B cell (primary cell): Measurements from ENCODE around the gene LYPD1. TPM values are rescaled to one million over a fixed set of nuclear protein-coding genes. Genes with fewer than 3 reads are reported as not detected.

Source experiments
- ATAC-seq: fragments of 200-7000 bp; cut with Tn5 transposase; one replicate; pipeline ENCODE4 v1.10.0; 2021; ENCODE audit warnings: low read depth, mild to moderate bottlenecking, moderate number of reproducible peaks, moderate library complexity
- CTCF ChIA-PET: fragments of 350-600 bp; sonication (Branson Sonifier 250); formaldehyde crosslinking; loops from one replicate; lab custom pipeline; 2021; ENCODE audit warnings: antibody characterized with exemption, inconsistent platforms; lab: Charles Lee
- POLR2A ChIA-PET: fragments of 350-600 bp; sonication (Branson Sonifier 250); formaldehyde crosslinking; loops from one replicate; lab custom pipeline; 2021; ENCODE audit warnings: antibody characterized with exemption; lab: Charles Lee
- DNase-seq: peaks from one replicate; pipeline ENCODE4 v3.0.0; 2013
- H2AFZ ChIP-seq: 2 replicates; pipeline ENCODE4 v1.6.1; 2012; ENCODE audit warnings: mild to moderate bottlenecking, low read depth, low read length; ENCODE audit not compliant: insufficient read depth, poor library complexity, severe bottlenecking
- H3K27ac ChIP-seq, 2 donors: 1 replicate in 1 of 2; 2 replicates in 1 of 2; pipeline ENCODE4 v1.5.1; 2012 to 2013; ENCODE audit warnings: low read length in 2 of 2, mild to moderate bottlenecking in 2 of 2, moderate library complexity in 1 of 2
- H3K27me3 ChIP-seq, 4 experiments: fragments of 200-600 bp in 1 of 4; sonication (generic) in 1 of 4; replicated peaks in 1 of 4; 1 replicate in 2 of 4; 2 replicates in 2 of 4; pipeline versions ENCODE4 v1.6.1 to v1.7.0; 2013 to 2016; ENCODE audit warnings: low read length in 3 of 4, mild to moderate bottlenecking in 2 of 4, mixed read lengths in 1 of 4, moderate library complexity in 1 of 4; ENCODE audit not compliant: insufficient read depth in 4 of 4, control insufficient read depth in 3 of 4; ENCODE audit errors: control extremely low read depth in 1 of 4
- H3K36me3 ChIP-seq, 2 experiments: replicated peaks in 1 of 2; 1 replicate in 1 of 2; 2 replicates in 1 of 2; pipeline versions ENCODE4 v1.6.1 to v1.7.1; 2013; ENCODE audit warnings: low read length in 1 of 2; ENCODE audit not compliant: insufficient read depth in 2 of 2, control insufficient read depth in 1 of 2; ENCODE audit errors: control extremely low read depth in 1 of 2, extremely low read depth in 1 of 2
- H3K4me1 ChIP-seq, 2 donors: fragments of 200-600 bp in 1 of 2; sonication (generic) in 1 of 2; 1 replicate in 1 of 2; 2 replicates in 1 of 2; pipeline versions ENCODE4 v1.5.1 to v1.6.1; 2013 to 2017; ENCODE audit warnings: low read length in 2 of 2; ENCODE audit not compliant: control insufficient read depth in 2 of 2, insufficient read depth in 2 of 2
- H3K4me2 ChIP-seq: replicated peaks from 2 replicates; pipeline ENCODE3; 2012; ENCODE audit warnings: mild to moderate bottlenecking, low read depth, low read length; ENCODE audit not compliant: poor library complexity, severe bottlenecking
- H3K4me3 ChIP-seq, 5 experiments: fragments of 200-600 bp in 1 of 5; sonication (generic) in 1 of 5; 1 replicate in 3 of 5; 2 replicates in 2 of 5; pipeline versions ENCODE4 v1.5.1 to v1.7.0; 2011 to 2016; ENCODE audit warnings: low read length in 4 of 5, mild to moderate bottlenecking in 4 of 5, low read depth in 2 of 5, control low read depth in 1 of 5, moderate library complexity in 1 of 5; ENCODE audit not compliant: insufficient read depth in 1 of 5; ENCODE audit errors: control extremely low read depth in 1 of 5, extremely low read depth in 1 of 5
- H3K79me2 ChIP-seq: fragments of 200-600 bp; sonication (generic); one replicate; pipeline ENCODE4 v1.6.0; 2016; ENCODE audit warnings: low read length; ENCODE audit not compliant: control insufficient read depth, insufficient read depth
- H3K9ac ChIP-seq: fragments of 200-600 bp; sonication (generic); 2 replicates; pipeline ENCODE4 v1.6.1; 2017; ENCODE audit warnings: mild to moderate bottlenecking, low read length, moderate library complexity
- H3K9me3 ChIP-seq, 3 donors: one replicate each; pipeline versions ENCODE4 v1.6.1 to v1.7.1; 2013; ENCODE audit warnings: low read length in 2 of 3; ENCODE audit not compliant: control insufficient read depth in 2 of 3, insufficient read depth in 1 of 3; ENCODE audit errors: control extremely low read depth in 1 of 3
- H4K20me1 ChIP-seq: 2 replicates; pipeline ENCODE4 v1.6.0; 2012; ENCODE audit warnings: mild to moderate bottlenecking, low read length; ENCODE audit not compliant: insufficient read depth, control insufficient read depth, poor library complexity, severe bottlenecking
- H3K27ac Mint-ChIP-seq: one replicate; pipeline ENCODE4 v1.8.0; 2021; ENCODE audit warnings: mixed read lengths
- H3K27me3 Mint-ChIP-seq: one replicate; pipeline ENCODE4 v1.8.0; 2021; ENCODE audit warnings: mixed read lengths
- H3K4me1 Mint-ChIP-seq: one replicate; pipeline ENCODE4 v1.8.0; 2021; ENCODE audit warnings: mixed read lengths
- H3K4me3 Mint-ChIP-seq: one replicate; pipeline ENCODE4 v1.8.0; 2021; ENCODE audit warnings: mixed read lengths
- H3K9me3 Mint-ChIP-seq: one replicate; pipeline ENCODE4 v1.8.0; 2022; ENCODE audit warnings: mixed read lengths; ENCODE audit not compliant: insufficient read depth
- CTCF ChIP-seq: fragments of 200-600 bp; IDR thresholded peaks from one replicate; pipeline ENCODE4 v1.8.0; 2022; ENCODE audit warnings: antibody characterized with exemption, mild to moderate bottlenecking
- EZH2 ChIP-seq: IDR thresholded peaks from 2 replicates; pipeline ENCODE4 v1.6.1; 2012; ENCODE audit warnings: borderline replicate concordance, low read depth, mild to moderate bottlenecking, moderate library complexity, low read length; ENCODE audit not compliant: insufficient read depth, poor library complexity, severe bottlenecking
- WGBS: methylation state at CpG from one replicate; pipeline ENCODE4 v1.1.5; 2013; ENCODE audit warnings: missing lambda C conversion rate; ENCODE audit not compliant: insufficient coverage; 5-methylcytosine and 5-hydroxymethylcytosine counted together
- intact Hi-C: fragments of 100-400 bp; cut with micrococcal nuclease; formaldehyde crosslinking; loops from one replicate; pipeline ENCODE4 v1.10.0; 2022
- polyA plus RNA-seq: library from polyadenylated mRNA; depleted of rRNA; stranded (reverse); fragments of >200 nt; gene quantifications from 2 replicates; pipeline ENCODE4 v1.2.3, GENCODE V29; 2012
- total RNA-seq, 2 donors: library from RNA; stranded (reverse); fragments of 120-200 nt in 1 of 2; gene quantifications; 1 replicate in 1 of 2; 2 replicates in 1 of 2; pipeline versions ENCODE4 v1.2.3 to v1.2.4, GENCODE V29; 2013 to 2022

Gene LYPD1
- total and polyA plus RNA-seq, 2 donors (not counting 1 experiment from before 2014, with no cell fraction given) = 0.07 TPM; not detected in 1

- no peak overlapping the region for H3K27ac Mint-ChIP-seq
- Histone ChIP-seq H3K36me3 (no peaks in the 10 kb centered on the region), H3K9ac (no peak overlapping the region), H2AFZ (no peak overlapping the region), H3K79me2 (no peaks in the 10 kb centered on the region), H3K4me1 (no peaks in the 10 kb centered on the region), H3K4me3 (no peak overlapping the region), H4K20me1 (no peaks in the 10 kb centered on the region), H3K4me2 (no peak overlapping the region), H3K27ac (no peak overlapping the region), H3K27me3 (no peaks in the 10 kb centered on the region), H3K9me3 (no peaks in the 10 kb centered on the region)
- H3K4me1 Mint-ChIP-seq = peaks cover 7% of the 10 kb centered on the region
- CTCF ChIA-PET = no interaction called here
- no peak overlapping the region for H3K4me3 Mint-ChIP-seq
- no CpG with 5 or more reads among the region's 2 CpGs for WGBS
- TF ChIP-seq CTCF (no peak), EZH2 (no peak)
- peaks cover 3% of the 10 kb centered on the region for H3K27me3 Mint-ChIP-seq
- POLR2A ChIA-PET = no interaction called here
- DNase-seq = no peak
- no peak for ATAC-seq
- no peaks in the 10 kb centered on the region for H3K9me3 Mint-ChIP-seq
- intact Hi-C loops = no loop called here
Observed at GRCh38 chr2:132716954-132717353, 46.9 kb upstream of the LYPD1 start.

DNA sequence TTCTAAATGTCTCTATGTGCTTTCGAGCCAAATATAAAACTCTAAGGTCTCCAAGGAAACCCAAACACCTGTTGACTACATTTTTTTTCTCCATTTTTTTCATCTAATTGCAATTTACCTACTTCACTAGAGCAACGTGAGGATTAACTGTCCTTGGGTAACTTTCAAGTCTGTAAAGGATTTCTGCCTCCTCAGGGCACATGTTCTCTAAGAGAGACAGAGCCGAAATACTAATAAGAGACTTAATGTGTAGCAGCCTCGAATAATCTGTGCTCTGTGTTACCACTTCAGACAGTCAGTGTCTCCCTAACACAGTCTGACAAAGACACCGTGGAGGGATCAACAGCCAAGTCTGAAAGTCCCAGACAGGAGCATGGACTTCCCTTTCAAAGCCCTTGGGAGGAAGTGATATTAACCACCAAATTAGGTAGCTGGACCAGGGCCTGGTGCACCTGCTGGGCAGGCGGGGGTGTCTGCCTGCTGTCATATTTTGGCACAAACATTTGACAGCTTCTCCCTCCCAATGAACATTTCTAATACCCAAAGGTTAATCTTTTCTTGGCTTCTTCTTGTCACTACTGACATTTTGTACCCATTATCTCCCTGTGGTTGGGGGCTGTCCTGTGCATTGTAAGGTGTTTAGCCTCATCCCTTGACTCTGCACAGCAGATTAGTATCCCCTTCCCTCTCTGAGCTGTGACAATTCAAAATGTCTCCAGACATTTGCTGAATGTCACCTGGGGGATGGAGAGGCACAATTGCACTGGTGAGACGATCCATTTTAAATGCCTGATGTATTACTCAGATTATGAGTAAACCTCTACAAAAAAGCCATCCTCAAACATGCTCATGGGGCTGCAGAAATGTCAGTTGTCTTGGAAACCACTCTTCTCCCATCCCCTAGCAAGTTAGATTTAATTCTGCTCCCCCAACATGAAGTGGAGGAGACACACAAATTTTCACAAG is 45.7 kb upstream of the LYPD1 start:
- no peak overlapping the region for H3K9ac ChIP-seq
- H3K27me3 Mint-ChIP-seq = peaks cover 4% of the 10 kb centered on the region
- TF ChIP-seq CTCF (no peak), EZH2 (no peak)
- DNase-seq (no peak), ATAC-seq (no peak)
- 89% methylated on average over 3 of the region's 7 CpGs for WGBS
- H3K4me1 Mint-ChIP-seq = peaks cover 7% of the 10 kb centered on the region
- POLR2A ChIA-PET = no interaction called here
- H3K27ac Mint-ChIP-seq = no peak overlapping the region
- H2AFZ ChIP-seq = no peak overlapping the region
- no peaks in the 10 kb centered on the region for H3K36me3 ChIP-seq
- no peak overlapping the region for H3K4me2 ChIP-seq
- H3K4me3 ChIP-seq = no peak overlapping the region
- no peaks in the 10 kb centered on the region for H3K9me3 Mint-ChIP-seq
- no peaks in the 10 kb centered on the region for H4K20me1 ChIP-seq
- no peaks in the 10 kb centered on the region for H3K27me3 ChIP-seq
- intact Hi-C loops = no loop called here
- H3K27ac ChIP-seq = no peak overlapping the region
- no peak overlapping the region for H3K4me3 Mint-ChIP-seq
- CTCF ChIA-PET = interaction anchor here (0.7 kb wide), 1 partner anchor 153 kb away, joined by 3 read pairs; no protein-coding TSS in a partner anchor
- no peaks in the 10 kb centered on the region for H3K9me3 ChIP-seq
- H3K4me1 ChIP-seq = no peaks in the 10 kb centered on the region
- H3K79me2 ChIP-seq = no peaks in the 10 kb centered on the region
